Breast epithelium (tissue), 4 donors: Measurements from ENCODE around the gene KREMEN1. TPM values are rescaled to one million over a fixed set of nuclear protein-coding genes. Genes with fewer than 3 reads are reported as not detected.

Experiments
- DNase-seq, 2 donors: peaks; one replicate each; pipeline ENCODE4 v3.0.0-alpha.2; 2019; ENCODE audit warnings: low spot score in 2 of 2
- H3K27ac ChIP-seq, 2 donors: fragments of 200-600 bp; sonication (generic) in 1 of 2; one replicate each; pipeline ENCODE4 v1.5.1; 2016 to 2019; ENCODE audit warnings: mild to moderate bottlenecking in 1 of 2
- H3K27me3 ChIP-seq, 2 donors: fragments of 200-600 bp; sonication (generic) in 1 of 2; one replicate each; pipeline versions ENCODE4 v1.5.1 to v1.6.0; 2017 to 2019; ENCODE audit warnings: control low read depth in 1 of 2, mild to moderate bottlenecking in 1 of 2
- H3K36me3 ChIP-seq: fragments of 200-600 bp; one replicate; pipeline ENCODE4 v1.5.1; 2019
- H3K4me1 ChIP-seq, 2 donors: fragments of 200-600 bp; sonication (generic); one replicate each; pipeline ENCODE4 v1.5.1; 2016 to 2019; ENCODE audit warnings: control low read depth in 1 of 2
- H3K4me3 ChIP-seq, 3 donors: fragments of 200-600 bp; sonication (generic); 1 replicate in 2 of 3; 2 replicates in 1 of 3; pipeline ENCODE4 v1.5.1; 2016 to 2019; ENCODE audit warnings: mild to moderate bottlenecking in 3 of 3, moderate library complexity in 2 of 3
- H3K9me3 ChIP-seq, 2 donors: fragments of 200-600 bp; sonication (generic) in 1 of 2; one replicate each; pipeline ENCODE4 v1.5.1; 2016 to 2019; ENCODE audit warnings: control low read depth in 1 of 2
- POLR2A ChIP-seq: fragments of 450-650 bp; IDR thresholded peaks from one replicate; pipeline ENCODE4 v1.6.1; 2016; ENCODE audit warnings: antibody characterized with exemption, mild to moderate bottlenecking, moderate library complexity
- POLR2AphosphoS5 ChIP-seq, 3 donors: sonication (generic); formaldehyde crosslinking; IDR thresholded peaks; one replicate each; pipeline ENCODE4 v1.6.1; 2017; ENCODE audit warnings: antibody characterized with exemption in 3 of 3
- intact Hi-C: fragments of 100-400 bp; cut with DNase I; formaldehyde crosslinking; loops from one replicate; pipeline ENCODE4 v1.15.1; 2023; ENCODE audit warnings: low total_unique reads
- total RNA-seq, 3 donors: library from RNA; depleted of rRNA; stranded (reverse); fragments of >200 nt; gene quantifications; one replicate each; pipeline ENCODE4 v1.1.0, GENCODE V29; 2016
- TF ChIP-seq, protein P1 (sequence below), 3 donors: fragments of 450-650 bp; IDR thresholded peaks; one replicate each; pipeline ENCODE4 v1.5.1; 2016 to 2017; ENCODE audit warnings: antibody characterized with exemption in 3 of 3, mild to moderate bottlenecking in 3 of 3, moderate library complexity in 3 of 3

Gene KREMEN1
- total RNA-seq, 3 donors from 2014 or later, result 9.5 to 13.6 (median 13.5) TPM

DNA sequence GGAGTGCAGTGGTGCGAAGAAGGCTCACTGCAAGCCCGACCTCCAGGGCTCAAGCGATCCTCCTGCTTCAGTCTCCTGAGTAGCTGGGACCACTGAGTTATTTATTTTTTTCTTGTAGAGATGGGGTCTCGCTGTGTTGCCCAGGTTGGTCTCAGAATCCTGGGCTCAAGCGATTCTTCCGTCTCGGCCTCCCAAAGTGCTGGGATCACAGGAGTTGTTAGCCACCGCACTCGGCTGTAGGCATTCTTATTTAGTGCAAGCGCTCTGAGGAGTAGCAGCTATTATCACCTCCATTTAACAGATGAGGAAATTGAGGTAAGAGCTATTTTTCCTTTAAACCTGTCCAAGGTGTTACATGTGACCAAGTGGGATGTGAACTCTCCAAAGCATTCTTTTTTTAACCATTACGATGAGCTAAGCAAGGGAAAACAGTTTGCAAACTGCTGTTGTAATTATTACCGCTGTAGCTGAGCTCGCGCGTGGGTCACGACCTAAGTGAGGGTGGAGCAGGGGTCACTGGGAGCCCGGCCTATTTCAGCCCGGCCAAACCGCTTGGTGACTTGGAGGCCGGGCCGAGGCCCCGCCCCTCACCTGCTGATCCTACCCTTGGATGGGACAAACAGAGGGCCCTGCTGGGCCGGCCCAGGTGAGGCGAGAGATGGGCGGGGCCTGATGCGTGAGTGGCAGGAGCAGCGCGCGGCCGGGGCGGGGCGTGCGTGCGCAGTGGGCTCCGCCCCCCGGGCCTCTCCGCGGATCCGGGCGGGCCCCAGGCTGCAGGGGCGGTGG is 449 bp upstream of the KREMEN1 start:
- peak; percentile 93 to 94 for DNase-seq
- no peaks in the 10 kb centered on the region for H3K36me3 ChIP-seq
- H3K27ac ChIP-seq, result peak overlapping the region in 1 of 2 donors; percentile 84
- H3K9me3 ChIP-seq, result no peaks in the 10 kb centered on the region
- TF ChIP-seq POLR2AphosphoS5 (IDR thresholded peaks at IDR 0.05), result no peak
- no peak for TF ChIP-seq POLR2A
- TF ChIP-seq, protein P1, sequence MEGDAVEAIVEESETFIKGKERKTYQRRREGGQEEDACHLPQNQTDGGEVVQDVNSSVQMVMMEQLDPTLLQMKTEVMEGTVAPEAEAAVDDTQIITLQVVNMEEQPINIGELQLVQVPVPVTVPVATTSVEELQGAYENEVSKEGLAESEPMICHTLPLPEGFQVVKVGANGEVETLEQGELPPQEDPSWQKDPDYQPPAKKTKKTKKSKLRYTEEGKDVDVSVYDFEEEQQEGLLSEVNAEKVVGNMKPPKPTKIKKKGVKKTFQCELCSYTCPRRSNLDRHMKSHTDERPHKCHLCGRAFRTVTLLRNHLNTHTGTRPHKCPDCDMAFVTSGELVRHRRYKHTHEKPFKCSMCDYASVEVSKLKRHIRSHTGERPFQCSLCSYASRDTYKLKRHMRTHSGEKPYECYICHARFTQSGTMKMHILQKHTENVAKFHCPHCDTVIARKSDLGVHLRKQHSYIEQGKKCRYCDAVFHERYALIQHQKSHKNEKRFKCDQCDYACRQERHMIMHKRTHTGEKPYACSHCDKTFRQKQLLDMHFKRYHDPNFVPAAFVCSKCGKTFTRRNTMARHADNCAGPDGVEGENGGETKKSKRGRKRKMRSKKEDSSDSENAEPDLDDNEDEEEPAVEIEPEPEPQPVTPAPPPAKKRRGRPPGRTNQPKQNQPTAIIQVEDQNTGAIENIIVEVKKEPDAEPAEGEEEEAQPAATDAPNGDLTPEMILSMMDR (IDR thresholded peaks at IDR 0.05), result no peak
- intact Hi-C loops, result no loop called here
- H3K4me3 ChIP-seq, result peak overlapping the region; percentile 86 to 98 (median 88)
- H3K4me1 ChIP-seq, result peaks cover 6 to 7% of the 10 kb centered on the region in 2 donors
- H3K27me3 ChIP-seq, result no peaks in the 10 kb centered on the region

DNA sequence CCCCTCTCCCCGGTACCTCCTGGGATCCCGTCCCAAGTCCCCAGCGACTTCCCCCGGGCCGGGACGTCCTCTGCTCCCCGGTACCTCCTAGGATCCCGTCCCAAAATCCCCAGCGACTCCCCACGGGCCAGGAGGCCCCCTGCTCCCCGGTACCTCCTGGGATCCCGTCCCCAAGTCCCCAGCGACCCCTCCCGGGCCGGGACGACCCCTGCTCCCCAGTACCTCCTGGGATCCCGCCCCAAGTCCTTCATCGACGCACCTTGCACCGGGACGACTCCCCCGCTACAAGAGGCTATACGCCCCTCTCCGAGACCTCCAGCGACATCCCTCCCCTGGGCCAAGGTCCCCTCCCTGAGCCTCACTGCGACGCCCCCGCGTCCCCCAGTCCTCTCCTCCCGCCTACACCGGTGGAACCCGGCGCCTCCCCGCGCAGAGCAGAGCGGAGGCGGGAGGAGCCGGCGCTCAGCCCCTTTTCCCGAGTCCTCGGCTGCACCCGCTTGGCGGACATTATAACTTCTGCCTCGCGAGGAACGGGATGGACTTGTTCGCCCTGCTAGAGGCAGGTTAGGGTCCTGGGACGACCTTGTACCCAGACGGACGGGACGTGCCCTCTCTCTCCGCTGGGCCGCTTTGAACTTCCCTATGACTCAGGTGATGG is 912 bp downstream of the KREMEN1 start:
- peak overlapping the region; percentile 72 to 84 for H3K27ac ChIP-seq
- H3K4me1 ChIP-seq, result peaks cover 6 to 7% of the 10 kb centered on the region in 2 donors
- DNase-seq, result peak; percentile 43 to 64
- H3K36me3 ChIP-seq, result no peaks in the 10 kb centered on the region
- intact Hi-C loops, result no loop called here
- no peaks in the 10 kb centered on the region for H3K27me3 ChIP-seq
- peak overlapping the region; percentile 86 to 98 (median 88) for H3K4me3 ChIP-seq
- TF ChIP-seq, protein P1 (IDR thresholded peaks at IDR 0.05), result no peak
- no peak for TF ChIP-seq POLR2A
- no peak for TF ChIP-seq POLR2AphosphoS5 (IDR thresholded peaks at IDR 0.05)
- H3K9me3 ChIP-seq, result no peaks in the 10 kb centered on the region

DNA sequence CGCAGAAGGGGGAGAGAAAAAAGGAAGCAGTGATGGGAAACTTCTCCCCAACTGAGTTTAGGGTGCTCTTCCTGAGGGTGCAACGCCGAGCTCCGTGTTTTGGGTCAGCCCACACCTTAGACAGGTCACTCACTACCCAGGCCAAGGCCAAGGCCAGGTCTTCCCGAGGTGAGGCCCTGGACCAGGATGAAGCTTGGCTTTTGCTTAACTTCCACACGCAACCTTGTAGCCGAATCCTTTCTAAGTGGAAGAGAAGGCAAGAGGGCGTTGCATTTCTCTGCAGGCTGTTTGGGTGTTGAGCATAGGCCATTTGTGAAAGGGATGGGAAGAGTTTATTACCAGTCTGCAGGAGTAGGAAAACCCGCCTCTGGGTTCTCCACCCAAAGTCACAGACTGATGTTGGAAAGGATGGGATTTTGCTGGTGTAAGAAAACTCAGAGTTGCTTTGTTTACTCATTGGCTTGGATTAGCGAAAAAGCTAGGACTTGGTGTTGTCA is 1.5 kb downstream of the KREMEN1 start:
- intact Hi-C loops, result no loop called here
- TF ChIP-seq POLR2AphosphoS5 (IDR thresholded peaks at IDR 0.05), result peak in 1 of 3 donors; percentile 30
- TF ChIP-seq, protein P1 (IDR thresholded peaks at IDR 0.05), result no peak
- H3K4me3 ChIP-seq, result peak overlapping the region; percentile 86 to 98 (median 88)
- no peaks in the 10 kb centered on the region for H3K27me3 ChIP-seq
- peak overlapping the region; percentile 72 to 84 for H3K27ac ChIP-seq
- no peaks in the 10 kb centered on the region for H3K36me3 ChIP-seq
- no peak for DNase-seq
- no peaks in the 10 kb centered on the region for H3K9me3 ChIP-seq
- peaks cover 7 to 9% of the 10 kb centered on the region in 2 donors for H3K4me1 ChIP-seq

DNA sequence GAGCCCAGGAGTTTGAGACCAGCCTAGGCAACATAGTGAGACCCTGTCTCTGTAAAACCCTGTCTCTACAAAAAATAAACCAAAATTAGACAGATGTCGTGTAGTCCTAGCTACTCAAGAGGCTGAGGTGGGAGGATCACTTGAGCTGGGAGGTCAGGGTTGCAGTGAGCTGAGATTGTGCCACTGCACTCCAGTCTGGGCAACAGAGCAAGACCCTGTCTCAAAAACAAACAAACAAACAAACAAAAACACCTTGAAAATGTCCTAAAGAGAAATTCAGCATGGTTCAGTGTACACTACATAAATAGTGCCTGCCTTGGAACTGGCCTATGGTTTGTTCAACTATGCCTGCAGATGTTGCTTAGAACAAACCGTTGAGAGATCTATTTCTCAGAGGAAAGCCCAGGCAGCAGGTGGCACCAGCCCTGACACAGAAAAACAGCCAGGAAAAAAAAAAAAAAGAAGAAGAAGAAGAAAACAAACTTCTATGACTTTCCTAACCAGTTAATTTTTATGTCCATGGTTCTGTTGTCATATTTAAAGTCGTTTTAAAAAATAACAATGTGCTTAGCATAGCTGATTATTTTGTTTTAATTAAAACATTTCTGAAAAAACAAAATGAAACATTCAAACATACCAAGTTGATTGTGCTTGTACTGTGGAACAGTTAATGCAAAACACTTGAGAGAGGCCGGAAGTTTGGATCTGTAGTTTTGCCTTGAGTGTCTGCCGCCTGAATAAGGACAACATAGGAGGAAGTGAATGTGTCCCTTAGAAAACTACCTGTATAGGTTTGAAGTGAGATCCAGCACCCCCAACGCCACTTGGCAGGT is 5.4 kb downstream of the KREMEN1 start:
- peak overlapping the region; percentile 51 to 68 for H3K27ac ChIP-seq
- H3K4me3 ChIP-seq, result no peak overlapping the region
- intact Hi-C loops, result no loop called here
- no peak for DNase-seq
- no peaks in the 10 kb centered on the region for H3K36me3 ChIP-seq
- TF ChIP-seq POLR2AphosphoS5 (IDR thresholded peaks at IDR 0.05) (no peak), POLR2A (no peak)
- TF ChIP-seq, protein P1 (IDR thresholded peaks at IDR 0.05), result no peak
- no peaks in the 10 kb centered on the region for H3K9me3 ChIP-seq
- peaks cover 5 to 14% of the 10 kb centered on the region in 2 donors for H3K4me1 ChIP-seq
- no peaks in the 10 kb centered on the region for H3K27me3 ChIP-seq
